ENCODE measurements around the gene FANCI.

- TF ChIP-seq ZNF274 (IDR thresholded peaks at IDR 0.05; ENCODE audit: low read depth, low read length) (no peak), SUZ12 (IDR thresholded peaks at IDR 0.05; ENCODE audit: extremely low read depth, insufficient read depth, insufficient read length) (no peak), YY1 (IDR thresholded peaks at IDR 0.05; ENCODE audit: insufficient read depth, insufficient read length) (no peak)
Observed at GRCh38 chr15:89359471-89360293, 115.9 kb downstream of the FANCI start.
